GM12878 (cell line): ENCODE measurements around the gene ITPRIP. TPM values are rescaled to one million over a fixed set of nuclear protein-coding genes. Genes with fewer than 3 reads are reported as not detected.

ENCODE experiments used
- ATAC-seq: fragments of 200-7000 bp; cut with Tn5 transposase; 3 replicates; pipeline ENCODE4 v1.9.1; 2020; ENCODE audit warnings: mild to moderate bottlenecking, moderate library complexity
- BruUV-seq: library from RNA; stranded (reverse); fragments of 400-500 nt; replicated peaks from 2 replicates; lab custom pipeline; 2021; lab: Mats Ljungman, UMichigan
- CTCF ChIA-PET: fragments of 300-600 bp; sonication (Branson Sonifier 250); formaldehyde crosslinking; extraction: SDS; loops from one replicate; lab custom pipeline; 2021; ENCODE audit warnings: inconsistent platforms; lab: Yijun Ruan, JAX
- POLR2A ChIA-PET: fragments of 350-600 bp; formaldehyde crosslinking; extraction: SDS; loops from one replicate; lab custom pipeline; 2021; ENCODE audit warnings: inconsistent platforms; lab: Charles Lee
- RAD21 ChIA-PET: fragments of 300-600 bp; sonication (Branson Sonifier 250); formaldehyde crosslinking; loops from one replicate; lab custom pipeline; 2023; ENCODE audit warnings: antibody characterized with exemption; ENCODE audit not compliant: unreplicated experiment; lab: Charles Lee
- SMC1A ChIA-PET: fragments of 300-600 bp; sonication (Branson Sonifier 250); formaldehyde crosslinking; loops from one replicate; lab custom pipeline; 2023; ENCODE audit not compliant: unreplicated experiment, uncharacterized antibody; lab: Charles Lee
- DNase-seq: peaks from one replicate; pipeline ENCODE4 v3.0.0-alpha.2; 2011; ENCODE audit warnings: low read depth, low spot score
- FAIRE-seq: peaks from 3 replicates; lab custom pipeline; 2011; peaks lifted over from hg19 to GRCh38; lab: Jason Lieb, UNC
- H2AFZ ChIP-seq: 2 replicates; pipeline ENCODE4 v1.6.0; 2011; ENCODE audit warnings: low read depth, low read length, control low read depth; ENCODE audit not compliant: control insufficient read depth
- H3K27ac ChIP-seq: 2 replicates; pipeline ENCODE4 v1.5.1; 2011; ENCODE audit warnings: control low read depth; ENCODE audit not compliant: control insufficient read depth, insufficient read depth
- H3K27me3 ChIP-seq, 2 experiments: replicated peaks in 1 of 2; 2 replicates each; pipeline versions ENCODE4 v1.6.0 to v1.6.1; 2011; ENCODE audit warnings: low read length in 1 of 2; ENCODE audit not compliant: control insufficient read depth in 2 of 2, insufficient read depth in 2 of 2
- H3K36me3 ChIP-seq, 2 experiments: 2 replicates each; pipeline ENCODE4 v1.5.1; 2011; ENCODE audit warnings: low read length in 1 of 2; ENCODE audit not compliant: control insufficient read depth in 2 of 2, insufficient read depth in 2 of 2
- H3K4me1 ChIP-seq: 2 replicates; pipeline ENCODE4 v1.6.1; 2011; ENCODE audit warnings: mild to moderate bottlenecking, low read length, moderate library complexity, mixed read lengths; ENCODE audit not compliant: control insufficient read depth, insufficient read depth
- H3K4me2 ChIP-seq: 2 replicates; pipeline ENCODE4 v1.6.0; 2011; ENCODE audit warnings: control low read depth; ENCODE audit not compliant: control insufficient read depth, insufficient read depth
- H3K4me3 ChIP-seq: fragments of 200-600 bp; sonication (generic); 2 replicates; pipeline ENCODE4 v1.5.1; 2016
- H3K79me2 ChIP-seq: 2 replicates; pipeline ENCODE4 v1.6.0; 2011; ENCODE audit warnings: low read length; ENCODE audit not compliant: control insufficient read depth, insufficient read depth
- H3K9ac ChIP-seq: 2 replicates; pipeline ENCODE4 v1.8.0; 2011; ENCODE audit warnings: low read length, control low read depth, mixed read lengths; ENCODE audit not compliant: control insufficient read depth, insufficient read depth
- H3K9me3 ChIP-seq: replicated peaks from 3 replicates; pipeline ENCODE4 v1.5.1; 2011; ENCODE audit warnings: mild to moderate bottlenecking, low read length; ENCODE audit not compliant: control insufficient read depth, insufficient read depth
- H4K20me1 ChIP-seq: 2 replicates; pipeline ENCODE4 v1.6.0; 2011; ENCODE audit not compliant: control insufficient read depth, insufficient read depth
- ASH2L ChIP-seq: fragments of 300-600, 200-600 bp; sonication (generic); IDR thresholded peaks from 2 replicates; pipeline ENCODE4 v1.6.1; 2017; ENCODE audit warnings: low read depth, mild to moderate bottlenecking, borderline replicate concordance
- HDGF ChIP-seq: fragments of 450-650 bp; IDR thresholded peaks from 2 replicates; pipeline ENCODE4 v1.6.1; 2016; ENCODE audit warnings: antibody characterized with exemption
- IRF3 ChIP-seq: fragments of 450-650 bp; IDR thresholded peaks from 2 replicates; pipeline ENCODE4 v1.6.1; 2014; ENCODE audit warnings: mild to moderate bottlenecking
- NFYA ChIP-seq: IDR thresholded peaks from 2 replicates; pipeline ENCODE4 v1.6.1; 2011; ENCODE audit warnings: low read depth, mild to moderate bottlenecking, low read length, improper control_type of control experiment, borderline replicate concordance
- PAX5 ChIP-seq: IDR thresholded peaks from 2 replicates; pipeline ENCODE4 v1.6.1; 2011; ENCODE audit warnings: low read depth, low read length, borderline replicate concordance
- PAX8 ChIP-seq: fragments of 450-650 bp; IDR thresholded peaks from 2 replicates; pipeline ENCODE4 v1.6.1; 2017; ENCODE audit warnings: mild to moderate bottlenecking, moderate library complexity
- RELA ChIP-seq: fragments of 450-650 bp; IDR thresholded peaks from 2 replicates; pipeline ENCODE4 v1.8.0; 2014; ENCODE audit warnings: borderline replicate concordance; ENCODE audit not compliant: partially characterized antibody
- RFX5 ChIP-seq: IDR thresholded peaks from 2 replicates; pipeline ENCODE4 v1.6.1; 2011; ENCODE audit warnings: low read depth, low read length, improper control_type of control experiment
- SIN3A ChIP-seq: IDR thresholded peaks from 2 replicates; pipeline ENCODE4 v1.6.1; 2012; ENCODE audit warnings: low read depth, low read length, improper control_type of control experiment
- WGBS: methylation state at CpG from one replicate; pipeline ENCODE4 v1.1.6; 2016; ENCODE audit warnings: low lambda C conversion rate; ENCODE audit not compliant: insufficient replicate concordance, insufficient coverage; ENCODE audit errors: missing lambda C conversion rate; 5-methylcytosine and 5-hydroxymethylcytosine counted together
- in situ Hi-C: fragments of 300-500 bp; cut with MboI; formaldehyde crosslinking; loops from 9 replicates; pipeline ENCODE4 v1.14.3; 2018; ENCODE audit warnings: mixed read lengths
- intact Hi-C: fragments of 100-400 bp; cut with micrococcal nuclease; formaldehyde crosslinking; loops from one replicate; pipeline ENCODE4 v1.14.2; 2022; ENCODE audit not compliant: unreplicated experiment
- polyA plus RNA-seq, 11 experiments: library from polyadenylated mRNA; depleted of rRNA in 4 of 11; unstranded in 6 of 11; stranded (reverse) in 5 of 11; fragments of >200 nt; fragmentation: Nextera tagmentation in 4 of 11; fragmentation: Illumina TruSeq in 1 of 11; extraction: Ambion mirVana in 4 of 11; extraction: Trizol in 1 of 11; gene quantifications; 1 replicate in 1 of 11; 2 replicates in 10 of 11; pipeline versions ENCODE4 v1.2.1 to v1.2.3, GENCODE V29; 2011 to 2016; ENCODE audit warnings: inconsistent platforms in 2 of 11, missing spikeins in 2 of 11, low read depth in 1 of 11
- total RNA-seq, 4 experiments: library from RNA; depleted of rRNA in 3 of 4; stranded (reverse); fragments of >200 nt in 3 of 4; fragmentation: Illumina TruSeq in 1 of 4; extraction: Trizol in 1 of 4; gene quantifications; 2 replicates each; pipeline versions ENCODE4 v1.2.1 to v1.2.3, GENCODE V29; 2013 to 2021
- TF ChIP-seq, protein P1 (sequence below): fragments of 450-650 bp; IDR thresholded peaks from 2 replicates; pipeline ENCODE4 v1.6.1; 2018; ENCODE audit warnings: mild to moderate bottlenecking, low read depth, moderate library complexity; ENCODE audit not compliant: partially characterized antibody
- TF ChIP-seq, protein P2 (sequence below): IDR thresholded peaks from 2 replicates; pipeline ENCODE4 v1.6.1; 2011; ENCODE audit warnings: low read depth, low read length, improper control_type of control experiment, borderline replicate concordance

The ITPRIP gene
- total and polyA plus RNA-seq, 10 of the 15 experiments (the other 5 are each of a cell fraction or from before 2014, with no cell fraction given): 0.82 to 10.4 (median 5.9) TPM

- no peak for ATAC-seq
- peaks cover 34% of the 10 kb centered on the region for H3K79me2 ChIP-seq
- intact Hi-C loops (no loop called here), in situ Hi-C loops (no loop called here)
- no peak overlapping the region for H3K9ac ChIP-seq
- SMC1A ChIA-PET: no interaction called here
- 72% methylated on average over 4 of the region's 4 CpGs for WGBS
- H3K27ac ChIP-seq: no peak overlapping the region
- BruUV-seq: no TSS peak
- no peak overlapping the region for H2AFZ ChIP-seq
- H3K4me3 ChIP-seq: no peak overlapping the region
- no peak for FAIRE-seq
- POLR2A ChIA-PET: no interaction called here
- peaks cover 29% of the 10 kb centered on the region for H3K4me1 ChIP-seq
- CTCF ChIA-PET: interaction anchor here (1.0 to 2.3 kb wide), 4 partner anchors 18 to 34 kb away, joined by 3 to 7 read pairs (median 4); no protein-coding TSS in a partner anchor
- H3K9me3 ChIP-seq: no peaks in the 10 kb centered on the region
- H4K20me1 ChIP-seq: peaks cover 10% of the 10 kb centered on the region; the same call in 1 of the 2 replicates
- RAD21 ChIA-PET: no interaction called here
- peaks cover 0 to 7% of the 10 kb centered on the region in 2 experiments; a peak in 2 of 4 replicates for H3K36me3 ChIP-seq
- TF ChIP-seq PAX5: no peak
- no peak for TF ChIP-seq IRF3
- no peak for TF ChIP-seq SIN3A
- no peak for TF ChIP-seq RELA
- no peaks in the 10 kb centered on the region for H3K27me3 ChIP-seq
- DNase-seq: no peak
- no peak overlapping the region for H3K4me2 ChIP-seq
Measured at GRCh38 chr10:104323760-104324201, 14.5 kb downstream of the ITPRIP start.

DNA sequence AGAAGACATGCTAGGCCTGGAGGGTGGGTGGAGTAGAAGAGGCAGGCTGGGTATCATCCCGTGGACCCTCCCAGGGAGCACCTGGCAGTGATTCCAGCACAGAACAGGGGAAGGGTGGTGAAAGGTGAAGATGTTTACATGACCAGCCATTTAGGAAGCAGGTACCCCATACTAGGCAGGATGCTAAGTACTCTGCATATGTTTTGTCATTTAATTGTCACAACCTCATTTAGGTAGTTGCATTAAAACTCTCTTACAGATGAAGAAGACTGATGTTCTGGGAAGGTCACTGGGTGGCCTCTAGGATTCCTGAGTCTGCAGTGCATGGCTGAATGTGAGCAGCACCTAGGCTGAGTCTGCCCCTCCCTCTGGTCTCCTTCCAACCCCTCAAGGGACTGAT lies 15.2 kb downstream of the ITPRIP start:
- DNase-seq: no peak
- peaks cover 4 to 9% of the 10 kb centered on the region in 2 experiments; a peak in 3 of 4 replicates for H3K36me3 ChIP-seq
- ChIA-PET SMC1A (interaction anchor here (0.7 kb wide), 1 partner anchor 29 kb away, joined by 3 read pairs; no protein-coding TSS in a partner anchor), POLR2A (interaction anchor here (1.4 kb wide), 1 partner anchor 13 kb away, joined by 4 read pairs; no protein-coding TSS in a partner anchor), RAD21 (no interaction called here)
- peaks cover 28% of the 10 kb centered on the region for H3K79me2 ChIP-seq
- H3K4me1 ChIP-seq: peaks cover 25% of the 10 kb centered on the region
- FAIRE-seq: no peak
- no peaks in the 10 kb centered on the region for H3K9me3 ChIP-seq
- no peak overlapping the region for H3K27ac ChIP-seq
- intact Hi-C loops (no loop called here), in situ Hi-C loops (no loop called here)
- TF ChIP-seq, protein P1, sequence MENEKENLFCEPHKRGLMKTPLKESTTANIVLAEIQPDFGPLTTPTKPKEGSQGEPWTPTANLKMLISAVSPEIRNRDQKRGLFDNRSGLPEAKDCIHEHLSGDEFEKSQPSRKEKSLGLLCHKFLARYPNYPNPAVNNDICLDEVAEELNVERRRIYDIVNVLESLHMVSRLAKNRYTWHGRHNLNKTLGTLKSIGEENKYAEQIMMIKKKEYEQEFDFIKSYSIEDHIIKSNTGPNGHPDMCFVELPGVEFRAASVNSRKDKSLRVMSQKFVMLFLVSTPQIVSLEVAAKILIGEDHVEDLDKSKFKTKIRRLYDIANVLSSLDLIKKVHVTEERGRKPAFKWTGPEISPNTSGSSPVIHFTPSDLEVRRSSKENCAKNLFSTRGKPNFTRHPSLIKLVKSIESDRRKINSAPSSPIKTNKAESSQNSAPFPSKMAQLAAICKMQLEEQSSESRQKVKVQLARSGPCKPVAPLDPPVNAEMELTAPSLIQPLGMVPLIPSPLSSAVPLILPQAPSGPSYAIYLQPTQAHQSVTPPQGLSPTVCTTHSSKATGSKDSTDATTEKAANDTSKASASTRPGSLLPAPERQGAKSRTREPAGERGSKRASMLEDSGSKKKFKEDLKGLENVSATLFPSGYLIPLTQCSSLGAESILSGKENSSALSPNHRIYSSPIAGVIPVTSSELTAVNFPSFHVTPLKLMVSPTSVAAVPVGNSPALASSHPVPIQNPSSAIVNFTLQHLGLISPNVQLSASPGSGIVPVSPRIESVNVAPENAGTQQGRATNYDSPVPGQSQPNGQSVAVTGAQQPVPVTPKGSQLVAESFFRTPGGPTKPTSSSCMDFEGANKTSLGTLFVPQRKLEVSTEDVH: no peak
- TF ChIP-seq HDGF (no peak), PAX8 (no peak), RFX5 (no peak), NFYA (no peak), ASH2L (no peak)
- TF ChIP-seq, protein P2, sequence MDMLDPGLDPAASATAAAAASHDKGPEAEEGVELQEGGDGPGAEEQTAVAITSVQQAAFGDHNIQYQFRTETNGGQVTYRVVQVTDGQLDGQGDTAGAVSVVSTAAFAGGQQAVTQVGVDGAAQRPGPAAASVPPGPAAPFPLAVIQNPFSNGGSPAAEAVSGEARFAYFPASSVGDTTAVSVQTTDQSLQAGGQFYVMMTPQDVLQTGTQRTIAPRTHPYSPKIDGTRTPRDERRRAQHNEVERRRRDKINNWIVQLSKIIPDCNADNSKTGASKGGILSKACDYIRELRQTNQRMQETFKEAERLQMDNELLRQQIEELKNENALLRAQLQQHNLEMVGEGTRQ: no peak
- TF ChIP-seq, all 136 proteins: peak for 0
- no TSS peak for BruUV-seq
- H3K9ac ChIP-seq: no peak overlapping the region
- H4K20me1 ChIP-seq: peaks cover 12% of the 10 kb centered on the region; the same call in 1 of the 2 replicates
- CTCF ChIA-PET: interaction anchor here (1.0 to 2.3 kb wide), 4 partner anchors 15 to 47 kb away, joined by 4 to 7 read pairs (median 4); partner anchors contain the start of gene ITPRIP
- H2AFZ ChIP-seq: no peak overlapping the region
- no peak for ATAC-seq
- 0 out of 2 replicates have a peak overlapping the region, but pooled peaks have one; percentile 12 for H3K4me2 ChIP-seq
- H3K4me3 ChIP-seq: no peak overlapping the region
- H3K27me3 ChIP-seq: no peaks in the 10 kb centered on the region
- 0% methylated on average over 1 of the region's 1 CpG for WGBS
